Memory B cell (primary cell): Measurements from ENCODE around the gene THOP1.

Experiments used
- ATAC-seq: fragments of 150-1000 bp; cut with Tn5 transposase; 2 replicates; pipeline ENCODE4 v1.10.0; 2021; ENCODE audit warnings: low read depth, mild to moderate bottlenecking, moderate library complexity
- DNase-seq, 2 donors: peaks; one replicate each; pipeline ENCODE4 v3.0.0; 2022; ENCODE audit warnings: low spot score in 2 of 2
- H3K27ac Mint-ChIP-seq: one replicate; pipeline ENCODE4 v1.8.0; 2022; ENCODE audit warnings: mild to moderate bottlenecking, moderate library complexity, mixed read lengths
- H3K27me3 Mint-ChIP-seq: one replicate; pipeline ENCODE4 v1.8.0; 2022; ENCODE audit warnings: mixed read lengths
- H3K36me3 Mint-ChIP-seq: one replicate; pipeline ENCODE4 v1.8.0; 2022; ENCODE audit warnings: mild to moderate bottlenecking, mixed read lengths
- H3K4me1 Mint-ChIP-seq: one replicate; pipeline ENCODE4 v1.8.0; 2022; ENCODE audit warnings: mixed read lengths
- H3K4me3 Mint-ChIP-seq: one replicate; pipeline ENCODE4 v1.8.0; 2022; ENCODE audit warnings: mild to moderate bottlenecking, moderate library complexity, mixed read lengths
- H3K9me3 Mint-ChIP-seq: one replicate; pipeline ENCODE4 v1.8.0; 2022; ENCODE audit warnings: mixed read lengths

Gene THOP1

GRCh38 chr19:2808129-2808941, 23.0 kb downstream of the THOP1 start:
- Mint-ChIP-seq H3K27ac (no peak overlapping the region), H3K36me3 (peaks cover 12% of the 10 kb centered on the region), H3K4me3 (no peak overlapping the region), H3K9me3 (no peaks in the 10 kb centered on the region), H3K27me3 (no peaks in the 10 kb centered on the region), H3K4me1 (no peaks in the 10 kb centered on the region)
- DNase-seq (no peak), ATAC-seq (no peak)

- Mint-ChIP-seq H3K9me3 (no peaks in the 10 kb centered on the region), H3K4me1 (no peaks in the 10 kb centered on the region), H3K4me3 (no peak overlapping the region), H3K27ac (no peak overlapping the region), H3K27me3 (no peaks in the 10 kb centered on the region), H3K36me3 (peaks cover 8% of the 10 kb centered on the region)
- DNase-seq, result no peak
- ATAC-seq, result no peak
These were observed 24.3 kb downstream of the THOP1 start for GRCh38 chr19:2809387-2810140.

GRCh38 chr19:2810141-2811091, 25.1 kb downstream of the THOP1 start:
- peaks cover 6% of the 10 kb centered on the region for H3K36me3 Mint-ChIP-seq
- H3K9me3 Mint-ChIP-seq, result no peaks in the 10 kb centered on the region

GRCh38 chr19:2811221-2811722, 26.0 kb downstream of the THOP1 start:
- no peaks in the 10 kb centered on the region for H3K9me3 Mint-ChIP-seq
- ATAC-seq, result no peak
- no peaks in the 10 kb centered on the region for H3K4me1 Mint-ChIP-seq
- no peak overlapping the region for H3K27ac Mint-ChIP-seq
- no peak for DNase-seq
- H3K36me3 Mint-ChIP-seq, result peaks cover 4% of the 10 kb centered on the region
- no peaks in the 10 kb centered on the region for H3K27me3 Mint-ChIP-seq
- H3K4me3 Mint-ChIP-seq, result no peak overlapping the region

More at GRCh38 chr19:2810141-2811091, 25.1 kb downstream of the THOP1 start:
- DNase-seq (no peak), ATAC-seq (no peak)
- H3K27me3 Mint-ChIP-seq, result no peaks in the 10 kb centered on the region
- H3K27ac Mint-ChIP-seq, result no peak overlapping the region
- H3K4me3 Mint-ChIP-seq, result no peak overlapping the region
- no peaks in the 10 kb centered on the region for H3K4me1 Mint-ChIP-seq

GRCh38 chr19:2811735-2812413, 26.6 kb downstream of the THOP1 start:
- H3K4me1 Mint-ChIP-seq, result no peaks in the 10 kb centered on the region

GRCh38 chr19:2812414-2813234, 27.3 kb downstream of the THOP1 start:
- Mint-ChIP-seq H3K36me3 (peaks cover 4% of the 10 kb centered on the region), H3K4me1 (peaks cover 2% of the 10 kb centered on the region), H3K9me3 (no peaks in the 10 kb centered on the region), H3K27ac (no peak overlapping the region), H3K27me3 (no peaks in the 10 kb centered on the region), H3K4me3 (no peak overlapping the region)
- DNase-seq (no peak), ATAC-seq (no peak)

More at GRCh38 chr19:2811735-2812413, 26.6 kb downstream of the THOP1 start:
- H3K36me3 Mint-ChIP-seq, result peaks cover 4% of the 10 kb centered on the region
- no peak overlapping the region for H3K27ac Mint-ChIP-seq
- H3K27me3 Mint-ChIP-seq, result no peaks in the 10 kb centered on the region
- no peak for ATAC-seq
- H3K9me3 Mint-ChIP-seq, result no peaks in the 10 kb centered on the region
- no peak overlapping the region for H3K4me3 Mint-ChIP-seq
- DNase-seq, result no peak

GRCh38 chr19:2813235-2814160, 28.2 kb downstream of the THOP1 start:
- no peak for ATAC-seq
- Mint-ChIP-seq H3K27me3 (no peaks in the 10 kb centered on the region), H3K9me3 (no peaks in the 10 kb centered on the region), H3K27ac (no peak overlapping the region), H3K4me3 (no peak overlapping the region), H3K4me1 (peaks cover 4% of the 10 kb centered on the region), H3K36me3 (peaks cover 4% of the 10 kb centered on the region)
- no peak for DNase-seq

- H3K4me3 Mint-ChIP-seq, result no peak overlapping the region
These were observed 29.1 kb downstream of the THOP1 start for GRCh38 chr19:2814426-2814825.

GRCh38 chr19:2815191-2815614, 29.9 kb downstream of the THOP1 start:
- no peak for ATAC-seq
- Mint-ChIP-seq H3K36me3 (no peaks in the 10 kb centered on the region), H3K27ac (no peak overlapping the region), H3K9me3 (no peaks in the 10 kb centered on the region), H3K27me3 (no peaks in the 10 kb centered on the region), H3K4me3 (no peak overlapping the region), H3K4me1 (peaks cover 6% of the 10 kb centered on the region)
- no peak for DNase-seq

More at GRCh38 chr19:2814426-2814825, 29.1 kb downstream of the THOP1 start:
- H3K36me3 Mint-ChIP-seq, result no peaks in the 10 kb centered on the region
- H3K27me3 Mint-ChIP-seq, result no peaks in the 10 kb centered on the region
- DNase-seq, result no peak
- peaks cover 5% of the 10 kb centered on the region for H3K4me1 Mint-ChIP-seq
- no peaks in the 10 kb centered on the region for H3K9me3 Mint-ChIP-seq
- no peak overlapping the region for H3K27ac Mint-ChIP-seq
- no peak for ATAC-seq

GRCh38 chr19:2815923-2816322, 30.6 kb downstream of the THOP1 start:
- H3K4me1 Mint-ChIP-seq, result peaks cover 7% of the 10 kb centered on the region
- H3K27me3 Mint-ChIP-seq, result no peaks in the 10 kb centered on the region
- ATAC-seq (no peak), DNase-seq (no peak)
- no peaks in the 10 kb centered on the region for H3K36me3 Mint-ChIP-seq
- H3K27ac Mint-ChIP-seq, result no peak overlapping the region
- no peaks in the 10 kb centered on the region for H3K9me3 Mint-ChIP-seq
- no peak overlapping the region for H3K4me3 Mint-ChIP-seq

- Mint-ChIP-seq H3K9me3 (no peaks in the 10 kb centered on the region), H3K4me3 (no peak overlapping the region), H3K4me1 (peaks cover 7% of the 10 kb centered on the region), H3K27me3 (no peaks in the 10 kb centered on the region), H3K27ac (no peak overlapping the region), H3K36me3 (no peaks in the 10 kb centered on the region)
- ATAC-seq (no peak), DNase-seq (no peak)
These were observed 31.3 kb downstream of the THOP1 start for GRCh38 chr19:2816641-2817040.
